Stomach (tissue), 4 donors: Measurements from ENCODE around the gene FXYD4.

Source experiments
- CTCF ChIP-seq, 7 experiments: fragments of 450-650 bp in 4 of 7; fragments of 200-600 bp in 3 of 7; sonication (generic) in 3 of 7; IDR thresholded peaks; one replicate each; pipeline ENCODE4 v1.5.1; 2016 to 2019; ENCODE audit warnings: antibody characterized with exemption in 7 of 7, control low read depth in 2 of 7, mild to moderate bottlenecking in 1 of 7
- POLR2A ChIP-seq, 4 donors: fragments of 450-650 bp; IDR thresholded peaks; one replicate each; pipeline ENCODE4 v1.6.1; 2016; ENCODE audit warnings: antibody characterized with exemption in 4 of 4, control low read depth in 2 of 4, mild to moderate bottlenecking in 1 of 4, moderate library complexity in 1 of 4

GRCh38 chr10:43372765-43373361, 1.4 kb downstream of the FXYD4 start:
- TF ChIP-seq CTCF (IDR thresholded peaks at IDR 0.05) (no peak), POLR2A (IDR thresholded peaks at IDR 0.05) (no peak)
